Stimulated activated naive CD4-positive, alpha-beta T cell treated with Interleukin-2 at 50 U/mL for 16 hours (primary cell): ENCODE measurements around the gene PTPN6.
A peak's percentile ranks its signal among the peaks of the same experiment; 100 is the strongest.
"Not testable (repeated sequence)": the region's sequence is repeated elsewhere in the genome, so short reads cannot be mapped to it uniquely, and the experiment has no call there.

ENCODE experiments used
- DNase-seq: peaks from one replicate; lab custom pipeline; 2025; lab: John Stamatoyannopoulos, UW

Gene PTPN6

DNA sequence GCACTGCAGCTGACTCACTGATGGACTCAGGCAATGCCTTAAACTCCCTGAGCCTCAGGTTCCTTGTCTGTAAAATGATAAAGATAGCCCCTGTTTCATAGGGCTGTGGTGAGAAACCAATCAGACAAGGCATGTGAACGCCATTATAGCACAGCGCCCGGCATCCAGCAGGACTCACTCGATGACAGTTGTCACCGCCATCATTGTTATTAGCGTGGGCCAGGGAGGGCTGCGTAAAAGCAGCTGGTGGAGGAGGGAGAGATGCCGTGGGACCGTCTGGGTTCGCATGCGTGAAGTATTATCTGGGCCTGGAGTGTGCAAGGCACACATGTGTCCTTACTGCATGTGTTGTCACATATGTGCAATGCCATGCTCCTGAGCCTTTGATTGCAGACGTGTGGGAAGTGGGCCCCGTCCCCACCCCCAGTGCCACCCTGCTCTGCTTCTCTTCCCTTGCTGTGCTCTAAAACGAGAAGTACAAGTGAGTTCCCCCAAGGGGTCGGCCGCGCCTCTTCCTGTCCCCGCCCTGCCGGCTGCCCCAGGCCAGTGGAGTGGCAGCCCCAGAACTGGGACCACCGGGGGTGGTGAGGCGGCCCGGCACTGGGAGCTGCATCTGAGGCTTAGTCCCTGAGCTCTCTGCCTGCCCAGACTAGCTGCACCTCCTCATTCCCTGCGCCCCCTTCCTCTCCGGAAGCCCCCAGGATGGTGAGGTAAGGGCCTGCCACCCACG is at the start of gene PTPN6:
PTPN6 (plus strand) TSS at position 546 of the 730 bp plus-strand sequence; CDS start at position 703, 157 bp downstream.
- peak; percentile 57 for DNase-seq

DNA sequence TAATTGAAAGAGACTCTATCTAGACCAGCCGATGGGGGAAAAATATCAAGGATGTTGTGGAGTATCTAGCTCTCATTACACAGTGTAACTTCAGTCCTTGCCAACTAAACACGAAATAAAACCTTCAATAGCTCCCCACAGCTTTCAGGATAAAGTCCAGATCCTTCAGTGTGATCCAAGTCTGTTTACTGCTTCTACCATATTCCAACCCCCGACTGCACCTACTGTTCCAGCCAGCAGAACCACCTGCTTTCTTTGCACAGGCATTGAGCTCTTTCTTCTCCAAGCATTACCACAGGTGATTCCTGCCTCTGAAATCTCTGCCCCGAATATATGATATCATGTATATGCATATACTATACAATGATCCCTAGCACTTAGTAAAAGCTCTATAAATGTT is 48.7 kb upstream of the PTPN6 start:
- no peak for DNase-seq

DNA sequence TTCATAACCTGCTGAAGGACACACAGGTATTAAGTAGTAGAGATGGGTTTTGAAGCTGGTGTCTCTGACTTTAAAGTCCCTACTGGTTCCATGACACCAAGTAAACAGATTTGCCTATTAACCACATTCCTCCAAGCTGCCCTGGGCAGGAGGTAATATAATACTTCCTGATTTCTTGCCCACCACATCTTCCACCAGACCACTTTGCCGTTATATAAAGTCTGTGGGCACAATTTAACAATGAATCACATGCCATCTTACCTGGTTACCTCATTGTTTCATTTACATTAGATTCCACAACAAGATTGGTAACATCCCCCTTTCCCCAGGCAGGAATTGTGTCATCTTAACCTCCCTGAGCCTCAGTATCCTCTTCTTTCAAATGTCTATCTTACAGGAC is 47.4 kb upstream of the PTPN6 start:
- DNase-seq = no peak

DNA sequence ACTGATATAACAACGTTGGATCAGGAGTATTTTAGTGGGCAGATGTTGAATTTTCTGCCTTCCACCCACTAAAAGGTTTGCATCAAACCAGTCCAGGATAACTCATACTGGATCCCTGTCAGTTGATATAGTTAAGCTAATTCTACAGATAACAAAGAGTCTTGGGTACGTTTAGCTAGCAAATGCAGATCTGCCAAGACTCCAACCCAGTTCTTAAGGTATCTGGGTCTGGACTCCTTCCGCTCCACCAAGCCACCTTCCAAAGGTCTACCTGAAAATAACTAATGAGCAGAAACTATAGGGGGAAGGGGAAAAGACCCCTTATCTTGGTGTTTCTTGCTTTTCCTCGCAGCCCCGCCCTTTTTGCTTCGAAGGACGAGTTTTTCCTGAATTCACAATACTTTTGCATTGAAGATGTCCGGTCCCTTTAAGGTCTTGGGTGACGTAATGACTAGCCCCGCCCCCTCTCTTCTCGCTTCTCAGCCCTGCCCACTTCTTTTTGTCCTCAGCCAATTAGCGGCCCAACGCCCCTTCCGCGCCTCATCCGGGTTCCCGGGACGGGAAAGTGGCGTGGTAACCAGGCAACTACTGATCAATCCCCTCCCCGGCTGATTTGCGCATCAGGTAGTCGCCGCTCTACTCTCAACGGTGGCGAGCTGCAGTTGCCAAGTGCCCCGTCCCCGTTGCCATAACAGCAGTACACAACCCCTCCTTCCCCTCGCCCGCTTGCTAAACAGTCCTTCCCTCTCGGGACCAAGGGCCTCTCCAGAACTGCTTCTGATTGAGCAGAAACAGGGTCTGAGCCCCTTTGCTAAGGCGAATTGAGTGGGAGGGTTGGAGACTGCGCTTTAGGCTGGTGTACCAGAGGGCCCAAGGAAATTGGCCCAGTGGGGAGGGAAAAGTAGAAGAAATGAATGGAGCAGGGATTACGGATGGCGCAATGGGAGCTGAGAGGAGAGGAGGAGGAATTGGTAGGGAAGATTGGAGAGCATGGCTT is 46.6 kb upstream of the PTPN6 start, which contains the start of gene LRRC23:
LRRC23 (plus strand) TSS at position 543 of the 997 bp plus-strand sequence. CDS start 812 bp downstream, outside the sequence.
- DNase-seq = peak; percentile 97

DNA sequence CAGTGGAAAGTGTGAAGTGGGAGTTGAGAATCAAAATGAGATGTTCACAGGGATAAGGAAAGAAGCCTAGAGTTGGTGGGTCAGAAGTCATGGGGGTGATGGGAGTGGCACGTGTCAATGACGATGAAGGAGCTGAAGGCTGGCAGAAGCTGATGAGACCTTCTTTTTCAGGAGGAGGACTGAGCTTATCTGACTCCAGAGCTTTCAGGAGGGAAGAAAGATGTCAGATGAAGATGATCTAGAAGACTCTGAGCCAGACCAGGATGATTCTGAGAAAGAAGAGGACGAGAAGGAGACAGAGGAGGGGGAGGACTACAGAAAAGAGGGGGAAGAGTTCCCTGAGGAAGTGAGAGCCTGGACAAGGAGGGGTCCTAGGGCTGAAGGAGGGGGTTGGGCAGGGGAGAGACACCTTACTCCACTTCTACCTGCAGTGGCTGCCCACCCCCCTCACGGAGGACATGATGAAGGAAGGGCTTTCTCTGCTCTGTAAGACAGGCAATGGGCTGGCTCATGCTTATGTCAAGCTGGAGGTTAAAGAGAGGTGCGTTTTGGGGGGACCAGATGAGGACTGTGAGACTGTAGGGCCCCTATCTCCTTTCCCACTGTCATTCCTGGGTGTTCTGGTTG is 45.6 kb upstream of the PTPN6 start:
- DNase-seq = no peak

DNA sequence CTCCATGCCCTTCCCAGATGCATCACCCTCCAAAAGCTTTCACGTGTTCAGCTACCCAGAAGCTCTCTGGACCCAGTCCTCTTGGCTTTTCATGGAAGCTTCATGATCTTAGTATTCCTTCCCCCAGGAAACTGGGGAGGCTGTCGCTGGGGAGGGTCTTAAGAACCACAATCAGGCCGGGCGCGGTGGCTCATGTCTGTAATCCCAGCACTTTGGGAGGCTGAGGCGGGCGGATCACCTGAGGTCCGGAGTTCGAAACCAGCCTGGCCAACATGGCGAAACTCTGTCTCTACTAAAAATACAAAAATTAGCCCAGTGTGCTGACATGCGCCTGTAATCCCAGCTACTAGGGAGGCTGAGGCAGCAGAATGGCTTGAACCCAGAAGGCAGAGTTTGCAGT is 43.0 kb upstream of the PTPN6 start:
- DNase-seq = not testable (repeated sequence)

DNA sequence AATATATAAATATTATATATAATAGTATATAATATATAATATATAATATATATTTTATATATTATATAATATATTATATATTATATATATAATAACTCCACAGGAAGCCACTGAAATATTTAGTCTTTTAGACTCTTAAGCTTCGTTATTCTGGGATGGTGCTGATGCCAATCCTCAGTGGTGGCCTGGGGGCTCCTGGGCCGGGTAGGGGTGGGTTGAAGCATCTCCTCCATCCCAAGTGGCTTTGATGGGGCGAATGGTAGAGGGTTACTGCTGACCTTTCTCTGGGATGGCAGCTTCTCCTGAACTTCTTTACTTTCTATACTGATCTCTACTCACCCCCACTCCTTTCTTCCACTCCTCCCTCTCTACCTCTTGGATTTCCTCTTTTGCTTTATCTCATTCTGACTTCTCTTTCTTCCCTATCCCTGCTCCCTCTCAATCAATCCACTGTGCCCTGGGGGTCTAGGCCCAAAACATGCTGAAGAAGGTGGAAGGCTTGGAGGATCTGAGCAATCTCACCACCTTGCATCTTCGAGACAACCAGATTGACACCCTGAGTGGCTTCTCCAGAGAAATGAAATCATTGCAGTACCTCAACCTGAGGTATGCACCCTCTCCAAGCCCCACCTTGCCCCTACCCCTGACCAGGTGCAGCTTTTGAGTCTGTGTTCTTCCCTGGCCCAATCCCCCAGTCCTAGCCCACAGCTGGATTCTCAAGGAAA is 41.6 kb upstream of the PTPN6 start:
- no peak for DNase-seq

DNA sequence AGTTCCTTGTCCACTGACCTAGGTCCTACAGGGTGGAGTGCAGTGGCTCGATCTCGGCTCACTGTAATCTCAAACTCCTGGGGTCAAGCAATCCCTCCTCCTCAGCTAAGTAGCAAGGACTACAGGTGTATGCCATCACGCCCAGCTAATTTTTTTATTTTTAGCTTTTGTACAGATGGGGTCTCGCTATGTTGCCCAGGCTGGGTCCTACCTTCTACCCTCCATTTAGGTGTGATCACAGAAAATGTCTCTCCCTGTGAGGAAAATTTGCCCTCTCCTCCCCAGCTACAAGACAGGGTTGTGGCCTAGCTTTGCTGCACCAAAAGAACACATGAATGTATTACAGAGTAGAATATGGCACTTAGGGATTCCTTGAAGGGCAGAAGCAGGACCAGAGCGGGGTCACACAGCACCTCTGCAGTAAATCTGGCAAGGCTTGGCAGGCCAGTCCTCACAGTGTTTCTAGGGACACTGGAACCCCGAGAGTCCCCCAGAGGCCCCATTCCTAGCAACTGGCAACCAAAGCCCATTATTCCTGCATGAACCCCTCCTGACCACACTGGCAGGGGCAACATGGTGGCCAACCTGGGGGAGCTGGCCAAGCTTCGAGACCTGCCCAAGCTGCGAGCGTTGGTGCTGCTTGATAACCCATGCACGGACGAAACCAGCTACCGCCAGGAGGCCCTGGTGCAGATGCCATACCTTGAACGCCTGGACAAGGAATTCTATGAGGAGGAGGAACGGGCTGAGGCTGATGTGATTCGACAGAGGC is 38.8 kb upstream of the PTPN6 start:
- DNase-seq = no peak

DNA sequence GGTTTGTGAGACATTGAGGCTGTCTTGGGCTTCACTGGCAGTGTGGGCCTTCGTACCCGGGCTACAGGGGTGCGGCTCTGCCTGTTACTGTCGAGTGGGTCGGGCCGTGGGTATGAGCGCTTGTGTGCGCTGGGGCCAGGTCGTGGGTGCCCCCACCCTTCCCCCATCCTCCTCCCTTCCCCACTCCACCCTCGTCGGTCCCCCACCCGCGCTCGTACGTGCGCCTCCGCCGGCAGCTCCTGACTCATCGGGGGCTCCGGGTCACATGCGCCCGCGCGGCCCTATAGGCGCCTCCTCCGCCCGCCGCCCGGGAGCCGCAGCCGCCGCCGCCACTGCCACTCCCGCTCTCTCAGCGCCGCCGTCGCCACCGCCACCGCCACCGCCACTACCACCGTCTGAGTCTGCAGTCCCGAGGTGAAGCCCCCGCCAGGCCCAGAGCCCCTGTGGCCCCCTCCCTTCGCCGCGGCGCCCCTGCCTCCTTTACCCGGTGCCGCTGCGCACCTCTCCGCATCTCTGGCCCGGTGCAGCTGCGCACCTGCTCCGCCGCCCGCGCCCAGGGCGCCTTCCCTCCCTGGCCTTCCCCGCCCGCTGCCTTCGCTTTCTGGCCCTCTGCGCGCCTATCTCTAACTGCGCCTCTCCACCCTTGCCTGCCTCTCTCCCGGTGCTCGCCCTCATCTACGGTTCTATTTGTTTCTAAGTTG is 36.8 kb upstream of the PTPN6 start, which contains the start of gene ENO2:
ENO2 (plus strand) TSS at position 335 of the 701 bp plus-strand sequence. CDS start 1,253 bp downstream, outside the sequence.
- DNase-seq = peak; percentile 81

DNA sequence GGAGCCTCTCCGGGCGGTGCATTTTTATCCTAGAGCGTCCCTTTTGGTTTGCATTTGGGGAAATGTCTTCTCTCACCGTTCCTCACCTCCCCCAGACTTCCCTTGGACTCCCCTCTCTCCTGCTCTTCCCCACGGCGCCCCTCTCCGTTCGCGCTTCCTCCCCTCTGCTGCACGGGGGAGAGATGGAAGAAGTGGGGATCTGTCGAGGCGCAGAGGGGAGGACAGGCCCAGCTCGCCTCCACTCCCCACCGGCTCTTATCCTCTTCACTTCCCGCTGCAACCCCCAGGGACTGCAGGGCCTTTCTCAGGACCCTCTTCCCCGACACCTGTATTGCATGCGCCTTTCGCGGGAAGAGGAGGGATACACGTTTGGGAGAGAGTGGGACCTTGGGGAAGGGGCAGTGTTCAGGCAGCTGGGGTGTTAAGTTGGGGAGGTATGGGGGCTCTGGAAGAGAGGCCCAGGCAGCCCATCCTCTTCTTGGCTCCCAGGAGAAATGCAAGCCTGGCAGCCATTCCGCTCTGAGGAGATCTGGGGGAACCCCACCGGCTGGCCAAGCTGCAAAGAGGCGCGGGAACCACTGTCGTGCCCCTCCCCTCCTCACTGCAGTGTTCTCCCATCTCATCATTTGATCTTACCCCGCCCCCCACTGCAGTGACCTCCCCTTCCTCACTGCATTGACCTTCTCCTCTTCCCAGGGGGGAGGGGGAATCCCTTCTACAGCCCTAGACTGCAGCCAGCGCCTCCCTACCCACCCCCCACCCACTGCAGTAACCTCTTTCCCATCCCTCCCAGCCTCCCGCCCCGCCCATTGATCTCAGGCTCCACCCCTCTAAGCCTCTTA is 36.0 kb upstream of the PTPN6 start:
- DNase-seq = no peak

DNA sequence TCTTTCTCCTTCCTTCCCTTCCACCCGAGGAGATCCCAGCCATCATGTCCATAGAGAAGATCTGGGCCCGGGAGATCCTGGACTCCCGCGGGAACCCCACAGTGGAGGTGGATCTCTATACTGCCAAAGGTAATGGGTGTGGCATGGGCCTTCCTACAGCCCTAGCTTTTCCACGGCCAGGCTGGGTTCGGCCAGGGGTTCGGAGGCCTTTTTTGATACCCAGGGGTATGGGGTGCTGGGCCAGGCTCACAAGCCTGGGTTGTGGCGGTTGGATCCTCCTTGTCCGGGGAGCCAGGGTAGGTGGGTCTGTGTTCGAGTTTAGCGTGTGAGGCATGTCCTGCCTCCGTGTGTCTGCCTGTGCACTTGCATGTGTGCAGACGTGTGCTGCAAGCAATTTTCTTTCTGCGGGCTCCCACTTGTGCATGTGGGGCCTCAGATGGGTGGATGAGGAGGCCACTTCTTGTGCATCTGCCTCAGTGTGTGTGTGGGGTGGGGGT is 35.3 kb upstream of the PTPN6 start:
- no peak for DNase-seq

DNA sequence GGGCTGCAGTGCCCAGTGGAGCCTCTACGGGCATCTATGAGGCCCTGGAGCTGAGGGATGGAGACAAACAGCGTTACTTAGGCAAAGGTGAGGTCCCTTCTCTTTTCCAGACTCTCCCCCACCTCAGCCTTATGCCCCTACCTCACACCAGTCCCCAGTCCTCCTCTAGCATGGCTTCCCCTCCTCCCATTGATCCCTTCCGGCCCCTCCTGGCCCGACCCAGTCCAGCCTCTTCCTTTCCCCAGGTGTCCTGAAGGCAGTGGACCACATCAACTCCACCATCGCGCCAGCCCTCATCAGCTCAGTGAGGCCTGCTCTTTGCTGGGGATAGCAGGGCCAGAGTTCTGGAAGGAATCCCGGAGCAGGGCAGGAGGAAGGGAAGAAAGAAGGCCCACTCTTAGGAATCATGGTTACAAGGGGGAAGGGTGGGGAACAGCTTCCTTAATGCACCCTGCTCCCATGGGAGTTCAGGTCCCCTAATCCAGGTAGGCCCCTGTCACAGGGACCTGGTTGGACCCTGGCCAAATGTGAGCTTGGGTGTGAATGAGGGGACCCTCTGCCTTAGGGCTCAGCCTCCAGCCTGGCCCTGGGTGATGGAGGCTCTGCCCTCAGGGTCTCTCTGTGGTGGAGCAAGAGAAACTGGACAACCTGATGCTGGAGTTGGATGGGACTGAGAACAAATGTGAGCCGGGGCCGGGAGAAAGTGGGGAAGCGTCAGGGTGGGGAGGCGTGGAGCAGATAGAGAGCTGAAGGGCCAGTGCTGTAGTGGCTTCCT is 34.5 kb upstream of the PTPN6 start:
- DNase-seq = no peak

DNA sequence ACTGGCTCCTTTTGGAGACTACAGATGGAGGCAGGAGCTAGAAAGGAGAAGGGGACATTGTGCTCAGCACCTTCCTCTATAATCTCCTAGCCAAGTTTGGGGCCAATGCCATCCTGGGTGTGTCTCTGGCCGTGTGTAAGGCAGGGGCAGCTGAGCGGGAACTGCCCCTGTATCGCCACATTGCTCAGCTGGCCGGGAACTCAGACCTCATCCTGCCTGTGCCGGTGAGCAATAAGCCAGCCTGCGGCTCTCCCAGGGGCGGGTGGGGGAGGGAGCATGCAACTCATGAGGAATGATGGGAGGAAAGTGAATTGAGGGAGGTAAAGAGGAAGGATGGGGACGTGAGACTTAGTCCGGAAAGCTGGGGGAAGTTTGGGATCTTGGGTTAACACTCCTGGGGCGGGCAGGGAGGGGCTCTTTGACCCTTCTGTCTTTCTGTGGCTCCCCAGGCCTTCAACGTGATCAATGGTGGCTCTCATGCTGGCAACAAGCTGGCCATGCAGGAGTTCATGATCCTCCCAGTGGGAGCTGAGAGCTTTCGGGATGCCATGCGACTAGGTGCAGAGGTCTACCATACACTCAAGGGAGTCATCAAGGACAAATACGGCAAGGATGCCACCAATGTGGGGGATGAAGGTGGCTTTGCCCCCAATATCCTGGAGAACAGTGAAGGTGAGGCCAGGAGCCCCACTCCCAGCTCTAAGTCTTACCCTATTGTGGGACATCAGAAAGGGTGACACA is 33.5 kb upstream of the PTPN6 start:
- DNase-seq = no peak

DNA sequence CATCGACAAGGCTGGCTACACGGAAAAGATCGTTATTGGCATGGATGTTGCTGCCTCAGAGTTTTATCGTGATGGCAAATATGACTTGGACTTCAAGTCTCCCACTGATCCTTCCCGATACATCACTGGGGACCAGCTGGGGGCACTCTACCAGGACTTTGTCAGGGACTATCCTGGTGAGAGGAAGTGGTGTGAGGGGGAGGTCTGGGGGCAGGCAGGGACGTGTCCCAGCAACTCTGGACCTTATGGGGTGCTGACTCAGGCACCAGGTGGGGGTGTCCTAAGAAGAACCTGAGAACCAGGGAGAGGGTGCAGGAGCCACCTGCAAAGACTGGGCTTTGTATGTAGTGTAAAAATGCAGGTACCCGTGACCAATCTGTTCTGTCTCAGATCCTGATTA is 31.6 kb upstream of the PTPN6 start:
- DNase-seq = no peak

DNA sequence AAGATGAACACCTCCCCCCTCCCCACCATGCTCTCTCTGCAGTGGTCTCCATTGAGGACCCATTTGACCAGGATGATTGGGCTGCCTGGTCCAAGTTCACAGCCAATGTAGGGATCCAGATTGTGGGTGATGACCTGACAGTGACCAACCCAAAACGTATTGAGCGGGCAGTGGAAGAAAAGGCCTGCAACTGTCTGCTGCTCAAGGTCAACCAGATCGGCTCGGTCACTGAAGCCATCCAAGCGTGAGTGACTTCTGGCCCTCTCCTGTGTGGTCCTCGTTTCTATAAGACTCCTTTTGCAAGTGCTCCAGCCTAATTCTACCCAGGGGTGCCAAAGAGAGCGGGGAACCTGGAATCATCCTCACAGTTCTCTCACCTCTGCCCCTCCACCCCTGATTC is 29.6 kb upstream of the PTPN6 start:
- DNase-seq = no peak

DNA sequence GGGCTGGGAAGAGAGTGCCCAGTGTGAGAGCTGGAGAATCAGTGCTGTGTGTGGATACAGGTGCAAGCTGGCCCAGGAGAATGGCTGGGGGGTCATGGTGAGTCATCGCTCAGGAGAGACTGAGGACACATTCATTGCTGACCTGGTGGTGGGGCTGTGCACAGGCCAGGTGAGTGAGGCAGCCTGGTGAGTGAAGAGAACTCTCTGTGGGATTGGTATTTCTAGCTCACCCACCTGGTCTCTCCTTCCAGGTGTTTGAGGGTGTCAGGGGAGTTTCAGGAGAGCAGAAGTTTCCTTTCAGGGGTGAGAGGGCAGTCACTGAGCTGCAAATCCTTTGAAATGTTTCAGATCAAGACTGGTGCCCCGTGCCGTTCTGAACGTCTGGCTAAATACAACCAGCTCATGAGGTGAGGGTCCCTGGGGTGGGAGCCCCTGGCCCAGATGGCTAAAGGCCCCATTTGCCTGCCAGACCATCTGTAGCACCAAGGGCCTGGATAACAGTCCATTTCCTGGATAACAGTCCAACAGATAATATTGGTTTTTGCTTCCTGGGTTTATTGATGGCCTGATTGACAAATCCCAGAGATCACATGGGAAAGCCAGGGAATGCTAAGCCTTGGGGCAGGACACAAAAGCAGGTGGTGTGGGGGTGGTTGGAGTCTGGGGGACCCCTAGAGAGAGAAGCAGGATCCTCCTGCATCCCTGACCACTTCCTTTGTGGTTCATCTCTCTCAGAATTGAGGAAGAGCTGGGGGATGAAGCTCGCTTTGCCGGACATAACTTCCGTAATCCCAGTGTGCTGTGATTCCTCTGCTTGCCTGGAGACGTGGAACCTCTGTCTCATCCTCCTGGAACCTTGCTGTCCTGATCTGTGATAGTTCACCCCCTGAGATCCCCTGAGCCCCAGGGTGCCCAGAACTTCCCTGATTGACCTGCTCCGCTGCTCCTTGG is 28.9 kb upstream of the PTPN6 start:
- DNase-seq = no peak
